ENCODE data around the gene TRIL.

The TRIL gene

GRCh38 chr7:28940741-28941384, 17.3 kb downstream of the TRIL start:
- TF ChIP-seq POLR2A (IDR thresholded peaks at IDR 0.05; ENCODE audit: low read length) = no peak
- no peak for TF ChIP-seq GATA1 (IDR thresholded peaks at IDR 0.05; ENCODE audit: low read depth, low read length)
- DNase-seq = no peak

- no peak for DNase-seq
- no peak for TF ChIP-seq POLR2A (IDR thresholded peaks at IDR 0.05; ENCODE audit: low read length)
- no peak for TF ChIP-seq GATA1 (IDR thresholded peaks at IDR 0.05; ENCODE audit: low read depth, low read length)
Observed at GRCh38 chr7:28939844-28940544, 18.1 kb downstream of the TRIL start.

- DNase-seq = no peak
- TF ChIP-seq POLR2A (IDR thresholded peaks at IDR 0.05; ENCODE audit: low read length) = no peak
- TF ChIP-seq GATA1 (IDR thresholded peaks at IDR 0.05; ENCODE audit: low read depth, low read length) = no peak
Observed at GRCh38 chr7:28939367-28939766, 18.8 kb downstream of the TRIL start.

- no peak for DNase-seq
- no peak for TF ChIP-seq GATA1 (IDR thresholded peaks at IDR 0.05; ENCODE audit: low read depth, low read length)
- no peak for TF ChIP-seq POLR2A (IDR thresholded peaks at IDR 0.05; ENCODE audit: low read length)
Observed at GRCh38 chr7:28937619-28938018, 20.5 kb downstream of the TRIL start.

GRCh38 chr7:28937103-28937502, 21.0 kb downstream of the TRIL start:
- no peak for DNase-seq
- TF ChIP-seq GATA1 (IDR thresholded peaks at IDR 0.05; ENCODE audit: low read depth, low read length) (no peak), POLR2A (IDR thresholded peaks at IDR 0.05; ENCODE audit: low read length) (no peak)

GRCh38 chr7:28933846-28934320, 24.2 kb downstream of the TRIL start:
- DNase-seq = no peak
- no peak for TF ChIP-seq POLR2A (IDR thresholded peaks at IDR 0.05; ENCODE audit: low read length)
- TF ChIP-seq GATA1 (IDR thresholded peaks at IDR 0.05; ENCODE audit: low read depth, low read length) = no peak

GRCh38 chr7:28931565-28931964, 26.6 kb downstream of the TRIL start:
- TF ChIP-seq POLR2A (IDR thresholded peaks at IDR 0.05; ENCODE audit: low read length) = no peak
- no peak for TF ChIP-seq GATA1 (IDR thresholded peaks at IDR 0.05; ENCODE audit: low read depth, low read length)
- DNase-seq = no peak

- TF ChIP-seq POLR2A (IDR thresholded peaks at IDR 0.05; ENCODE audit: low read length) = no peak
- peak; percentile 75 to 78 for DNase-seq
Observed at GRCh38 chr7:28926871-28927597, 31.1 kb downstream of the TRIL start.

GRCh38 chr7:28922624-28923331, 35.4 kb downstream of the TRIL start:
- TF ChIP-seq GATA1 (IDR thresholded peaks at IDR 0.05; ENCODE audit: low read depth, low read length) (no peak), POLR2A (IDR thresholded peaks at IDR 0.05; ENCODE audit: low read length) (no peak)
- DNase-seq = peak; percentile 80 to 90

- TF ChIP-seq POLR2A (IDR thresholded peaks at IDR 0.05; ENCODE audit: low read length) = no peak
- no peak for TF ChIP-seq GATA1 (IDR thresholded peaks at IDR 0.05; ENCODE audit: low read depth, low read length)
- DNase-seq = peak; percentile 77 to 80
Observed at GRCh38 chr7:28921822-28922221, 36.3 kb downstream of the TRIL start.

- TF ChIP-seq POLR2A (IDR thresholded peaks at IDR 0.05; ENCODE audit: low read length) = no peak
- DNase-seq = no peak
Observed at GRCh38 chr7:28920424-28920823, 37.7 kb downstream of the TRIL start.

- TF ChIP-seq POLR2A (IDR thresholded peaks at IDR 0.05; ENCODE audit: low read length) (no peak), GATA1 (IDR thresholded peaks at IDR 0.05; ENCODE audit: low read depth, low read length) (no peak)
- no peak for DNase-seq
Observed at GRCh38 chr7:28919510-28919909, 38.6 kb downstream of the TRIL start.

GRCh38 chr7:28908775-28909174, 49.4 kb downstream of the TRIL start:
- TF ChIP-seq GATA1 (IDR thresholded peaks at IDR 0.05; ENCODE audit: low read depth, low read length) (no peak), POLR2A (IDR thresholded peaks at IDR 0.05; ENCODE audit: low read length) (no peak)

GRCh38 chr7:28905464-28905863, 52.7 kb downstream of the TRIL start:
- TF ChIP-seq GATA1 (IDR thresholded peaks at IDR 0.05; ENCODE audit: low read depth, low read length) (no peak), POLR2A (IDR thresholded peaks at IDR 0.05; ENCODE audit: low read length) (no peak)
- no peak for DNase-seq

More at GRCh38 chr7:28908775-28909174, 49.4 kb downstream of the TRIL start:
- no peak for DNase-seq

Measured in erythroblast (primary cell).